K562 (cell line): ENCODE data around the gene MAGEB2. TPM values are rescaled to one million over a fixed set of nuclear protein-coding genes. Genes with fewer than 3 reads are reported as not detected.

Experiments used
- ASH1L ChIP-seq: fragments of 450-650 bp; IDR thresholded peaks from 2 replicates; pipeline ENCODE4 v1.6.1; 2018; ENCODE audit warnings: borderline replicate concordance, mild to moderate bottlenecking, low read depth; ENCODE audit not compliant: partially characterized antibody
- ATF6 ChIP-seq: sonication (generic); formaldehyde crosslinking; IDR thresholded peaks from 2 replicates; pipeline ENCODE4 v1.4.0; 2020; ENCODE audit warnings: mild to moderate bottlenecking, missing genetic modification reagents
- FOSL1 ChIP-seq: fragments of 200-800 bp; sonication (Bioruptor generic); conservative IDR thresholded peaks from 2 replicates; pipeline ENCODE4 v1.6.1; 2016; ENCODE audit warnings: missing genetic modification characterization, missing compliant biosample characterization
- ILF3 ChIP-seq: fragments of 450-650 bp; IDR thresholded peaks from 2 replicates; pipeline ENCODE4 v1.6.1; 2018; ENCODE audit warnings: antibody characterized with exemption, mild to moderate bottlenecking, moderate library complexity, borderline replicate concordance
- LCOR ChIP-seq: sonication (generic); formaldehyde crosslinking; IDR thresholded peaks from 2 replicates; pipeline ENCODE4 v1.8.0; 2022; ENCODE audit warnings: mild to moderate bottlenecking, missing genetic modification reagents
- MEF2D ChIP-seq: conservative IDR thresholded peaks from 2 replicates; pipeline ENCODE4 v1.6.1; 2016; ENCODE audit warnings: low read depth, missing genetic modification characterization, missing compliant biosample characterization
- NFATC3 ChIP-seq: fragments of 450-650 bp; IDR thresholded peaks from 2 replicates; pipeline ENCODE4 v1.6.1; 2017; ENCODE audit warnings: mild to moderate bottlenecking
- NFIX ChIP-seq: fragments of 250-450 bp; sonication (Bioruptor Pico); IDR thresholded peaks from 2 replicates; pipeline ENCODE4 v1.4.0; 2020; ENCODE audit warnings: low read depth, mild to moderate bottlenecking, moderate library complexity
- POLR2AphosphoS5 ChIP-seq: IDR thresholded peaks from 2 replicates; pipeline ENCODE4 v1.6.1; 2011; ENCODE audit warnings: mild to moderate bottlenecking, low read depth, low read length, moderate library complexity; ENCODE audit not compliant: control insufficient read depth, insufficient read depth
- TCF3 ChIP-seq: sonication (generic); formaldehyde crosslinking; IDR thresholded peaks from 2 replicates; pipeline ENCODE4 v1.4.0; 2020; ENCODE audit warnings: mild to moderate bottlenecking, missing genetic modification reagents
- TFAP4 ChIP-seq: sonication (generic); formaldehyde crosslinking; IDR thresholded peaks from 2 replicates; pipeline ENCODE4 v1.8.0; 2022; ENCODE audit warnings: missing genetic modification reagents, mild to moderate bottlenecking, moderate library complexity, borderline replicate concordance
- ZNF12 ChIP-seq: sonication (generic); formaldehyde crosslinking; IDR thresholded peaks from 2 replicates; pipeline ENCODE4 v1.4.0; 2020; ENCODE audit warnings: mild to moderate bottlenecking, missing genetic modification reagents
- ZNF511 ChIP-seq: sonication (generic); formaldehyde crosslinking; IDR thresholded peaks from 2 replicates; pipeline ENCODE4 v1.8.0; 2022; ENCODE audit warnings: mild to moderate bottlenecking, missing genetic modification reagents
- ZNF592 ChIP-seq: fragments of 450-650 bp; IDR thresholded peaks from 2 replicates; pipeline ENCODE4 v1.6.1; 2017; ENCODE audit warnings: antibody characterized with exemption, mild to moderate bottlenecking
- polyA plus RNA-seq, 8 experiments: library from polyadenylated mRNA; depleted of rRNA in 4 of 8; stranded (reverse) in 5 of 8; unstranded in 3 of 8; fragments of >200 nt; fragmentation: Nextera tagmentation in 2 of 8; fragmentation: Illumina TruSeq in 1 of 8; extraction: Ambion mirVana in 2 of 8; extraction: Trizol in 1 of 8; gene quantifications; 2 replicates each; pipeline versions ENCODE4 v1.2.1 to v1.2.3, GENCODE V29; 2011 to 2014; ENCODE audit warnings: inconsistent platforms in 1 of 8, missing spikeins in 1 of 8
- total RNA-seq, 7 experiments: library from RNA; depleted of rRNA in 6 of 7; stranded (reverse); fragments of >200 nt in 6 of 7; fragmentation: Illumina TruSeq in 2 of 7; extraction: Trizol in 2 of 7; gene quantifications; 2 replicates each; pipeline versions ENCODE4 v1.2.1 to v1.2.3, GENCODE V29; 2011 to 2021; ENCODE audit warnings: low replicate concordance in 1 of 7

The MAGEB2 gene
- total and polyA plus RNA-seq, 9 of the 15 experiments (the other 6 are each of a cell fraction or from before 2014, with no cell fraction given): 21.6 to 277 (median 88.8) TPM

- no peak for TF ChIP-seq ATF6 (CRISPR knock-in tag)
- no peak for TF ChIP-seq ILF3
- TF ChIP-seq FOSL1 (tag): peak; percentile 81
- no peak for TF ChIP-seq ZNF592
- TF ChIP-seq LCOR (CRISPR knock-in tag): peak; percentile 59; the same call in 1 of the 2 replicates
- no peak for TF ChIP-seq ASH1L
- TF ChIP-seq MEF2D: no peak
- TF ChIP-seq TCF3 (CRISPR knock-in tag): peak; percentile 65
- TF ChIP-seq NFIX (CRISPR knock-in tag): no peak
- no peak for TF ChIP-seq TFAP4 (CRISPR knock-in tag)
- no peak for TF ChIP-seq ZNF12 (CRISPR knock-in tag)
- TF ChIP-seq NFATC3: no peak
- TF ChIP-seq ZNF511: no peak
- TF ChIP-seq POLR2AphosphoS5: no peak
Measured at GRCh38 chrX:30217465-30217864, 2.1 kb downstream of the MAGEB2 start (continued).
